HG03520 (cell line): ENCODE measurements around the gene BMP7.

Experiments used
- ATAC-seq: cut with Tn5 transposase; IDR thresholded peaks from one replicate; pipeline ENCODE4 v1.9.1; 2021; ENCODE audit warnings: mild to moderate bottlenecking, moderate library complexity; ENCODE audit not compliant: unreplicated experiment

Gene BMP7

DNA sequence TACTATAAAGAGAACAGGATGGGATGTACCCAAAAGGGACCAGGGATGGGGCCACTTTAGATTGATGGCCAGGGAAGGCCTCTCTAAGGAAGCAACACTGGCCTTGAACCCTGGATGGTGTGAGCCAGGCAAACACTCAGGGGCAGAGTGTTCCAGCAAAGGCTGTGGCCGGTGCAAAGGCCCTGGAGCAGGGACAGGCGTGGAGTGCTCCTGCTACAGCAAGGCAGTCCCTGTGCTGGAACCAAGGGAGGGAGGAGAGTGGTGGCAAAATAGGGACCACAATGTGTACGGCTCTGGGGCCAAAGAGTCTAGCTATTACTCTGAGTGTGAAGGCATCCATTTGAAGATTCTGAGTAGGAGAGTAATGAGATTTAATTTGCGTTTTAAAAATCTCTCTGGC lies 131.6 kb downstream of the BMP7 start:
- no peak for ATAC-seq

DNA sequence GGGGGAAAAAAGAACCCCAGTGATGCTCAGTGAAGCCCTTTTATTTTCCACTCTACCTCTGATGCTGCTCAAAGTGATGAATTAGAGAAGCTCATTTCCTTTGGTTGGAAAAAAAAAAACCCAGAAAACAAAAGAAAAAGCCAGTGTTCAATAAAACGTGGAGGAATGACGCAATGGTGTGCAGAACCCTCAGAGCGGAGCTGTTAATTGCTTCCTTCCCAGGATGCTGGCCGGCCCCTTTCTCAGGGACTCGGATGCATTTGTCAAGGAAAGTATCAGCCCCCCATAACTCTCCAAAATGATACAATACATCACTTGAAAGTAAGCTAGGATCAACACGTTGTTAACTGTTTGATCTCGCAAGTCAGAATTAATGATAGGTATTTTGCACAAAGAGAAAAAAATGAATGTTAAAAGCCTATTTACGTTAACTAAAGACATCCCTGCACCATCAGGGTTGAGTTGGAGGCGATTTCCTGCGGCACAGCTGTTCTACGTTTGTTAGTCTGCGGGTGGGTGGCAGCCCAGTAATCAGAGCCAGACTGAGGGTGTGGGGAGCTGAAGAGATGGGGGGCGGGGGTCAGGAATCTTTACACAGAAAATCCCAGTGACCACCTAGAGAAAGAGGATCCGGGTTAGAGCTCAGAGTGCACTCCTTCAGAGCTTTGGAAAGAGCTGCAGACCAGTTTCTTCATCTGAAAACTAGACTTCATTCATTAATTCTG lies 132.4 kb downstream of the BMP7 start:
- ATAC-seq = no peak

DNA sequence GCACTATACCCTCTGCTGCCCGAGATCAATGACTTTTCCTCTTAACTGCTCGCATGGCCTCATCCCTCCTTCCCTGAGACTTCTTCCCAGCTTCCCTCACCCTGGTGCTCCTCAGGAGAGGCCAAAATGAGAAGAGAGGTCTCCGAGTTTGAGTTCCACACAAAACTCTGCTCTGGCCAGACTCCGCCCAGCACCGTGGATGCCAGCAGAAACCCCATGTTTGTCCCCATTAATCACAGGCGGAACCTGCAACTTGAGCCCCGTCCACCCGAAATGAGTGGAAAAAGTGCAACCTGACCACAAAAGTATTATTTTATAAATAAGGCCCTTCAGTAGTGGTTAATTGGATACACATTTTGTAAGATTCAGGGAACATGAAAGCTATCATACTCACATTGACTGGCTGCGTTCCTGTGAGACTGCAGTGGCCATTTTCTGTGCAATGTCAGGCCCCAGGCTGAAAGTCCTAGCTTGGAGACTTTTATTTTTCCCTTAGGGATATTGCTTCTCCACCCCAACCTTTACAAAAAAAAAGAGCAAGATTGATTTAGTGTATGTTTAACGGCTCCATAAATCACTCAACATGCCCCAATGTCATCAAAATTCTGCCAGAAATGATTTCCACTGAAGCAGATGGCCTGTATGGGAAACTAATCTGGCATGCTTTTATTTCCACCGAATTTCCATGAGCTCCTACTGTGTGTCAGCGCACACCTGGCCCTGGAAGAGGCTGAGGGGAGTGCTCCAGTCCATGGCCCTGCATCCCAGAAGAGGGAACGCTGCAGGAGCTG lies 134.6 kb downstream of the BMP7 start:
- ATAC-seq = no peak

DNA sequence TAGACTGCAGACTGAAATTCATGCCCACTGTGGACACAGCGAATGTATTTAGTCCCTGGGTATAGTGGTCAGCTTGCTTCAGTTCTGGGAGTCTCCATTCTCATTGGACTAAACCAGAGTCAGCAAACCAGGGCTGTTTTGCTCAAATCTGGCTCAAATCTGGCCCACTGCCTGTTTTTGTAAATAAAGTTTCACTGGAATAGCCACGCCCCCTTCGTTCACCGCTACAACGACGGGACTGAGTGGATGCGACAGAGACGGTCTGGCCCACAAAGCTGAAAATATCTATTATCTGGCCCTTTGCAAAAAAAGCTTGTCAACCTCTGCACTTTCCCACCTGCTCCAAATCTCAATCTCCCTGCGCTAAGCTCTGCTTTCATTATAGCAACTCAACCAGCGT lies 135.4 kb downstream of the BMP7 start:
- no peak for ATAC-seq

DNA sequence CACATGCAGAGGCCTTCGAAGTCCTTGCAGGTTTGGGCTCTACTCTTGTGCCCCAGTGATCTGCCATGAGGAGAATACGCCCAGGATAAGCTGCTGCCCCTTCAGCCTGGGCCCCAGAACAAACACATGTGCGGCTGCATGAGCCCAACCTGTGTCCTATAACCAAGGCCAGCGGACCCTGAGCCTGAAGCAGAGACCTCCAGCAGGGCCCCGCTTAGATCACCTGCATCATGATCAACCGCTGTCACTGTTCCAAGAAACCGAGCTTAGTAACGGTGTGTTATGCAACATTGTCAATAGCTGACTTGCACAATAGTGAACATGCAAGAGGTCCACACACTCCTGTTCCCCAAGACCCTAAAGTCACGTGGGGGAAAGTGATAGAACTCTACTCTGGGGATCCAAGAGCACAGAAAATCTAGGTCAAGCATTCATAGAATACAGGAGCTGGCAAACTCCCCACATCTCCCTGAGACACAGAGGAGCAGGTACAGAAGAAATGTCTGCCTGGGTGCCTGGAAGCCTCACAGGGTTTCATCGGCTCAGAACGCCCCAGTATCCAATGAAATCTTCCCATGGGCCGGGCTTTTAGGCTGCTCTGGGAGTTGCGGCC lies 136.2 kb downstream of the BMP7 start:
- ATAC-seq = no peak

DNA sequence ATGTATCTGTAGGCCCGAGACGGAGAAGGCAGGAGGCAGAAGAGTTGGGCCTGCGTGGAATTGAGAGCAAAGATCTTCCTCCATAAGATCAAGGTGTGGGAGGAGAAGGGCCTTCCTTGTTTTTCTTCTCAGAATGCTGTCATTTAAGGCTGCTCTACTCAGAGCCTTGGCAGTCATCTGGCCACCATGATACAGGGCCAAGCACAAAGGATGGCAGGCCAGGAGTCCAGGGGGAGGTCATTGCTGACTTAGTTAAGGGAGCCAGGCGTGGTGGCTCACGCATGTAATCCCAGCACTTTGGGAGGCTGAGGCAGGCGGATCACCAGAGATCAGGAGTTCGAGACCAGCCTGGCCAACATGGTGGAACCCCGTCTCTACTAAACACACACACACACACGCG lies 137.1 kb downstream of the BMP7 start:
- no peak for ATAC-seq

DNA sequence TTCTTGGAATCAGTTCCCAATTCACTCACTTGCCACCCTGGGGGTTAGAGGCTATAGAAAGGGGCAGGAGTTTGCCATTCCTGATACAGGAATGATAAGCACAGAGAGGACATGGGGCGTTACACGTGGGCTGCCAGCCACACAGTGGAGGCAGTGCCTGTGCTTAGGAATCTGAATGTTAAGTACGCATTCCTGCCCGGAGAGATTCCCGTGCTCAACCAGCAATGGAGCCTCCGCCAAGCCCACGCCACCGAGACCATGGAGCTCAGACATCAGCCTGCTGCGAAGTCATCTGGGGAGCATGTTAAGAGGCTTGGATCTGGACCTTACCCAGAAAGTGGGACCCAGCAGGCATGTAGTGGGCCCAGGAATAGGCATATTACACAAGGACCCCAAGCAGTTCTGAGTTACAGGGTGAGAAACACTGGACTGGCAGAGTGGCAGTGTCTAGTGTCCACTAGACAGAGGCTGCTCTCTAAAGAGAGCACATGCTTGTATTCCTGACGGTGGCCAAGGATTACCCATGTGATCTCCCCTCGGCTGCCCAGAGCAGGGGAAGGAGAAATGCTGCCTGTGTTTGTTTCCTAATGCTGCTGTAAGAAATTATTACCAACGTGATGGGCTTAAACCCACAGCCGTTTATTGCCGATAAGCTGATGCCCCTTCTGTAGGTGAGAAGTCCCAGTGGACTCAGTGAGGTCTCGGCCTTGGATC lies 138.2 kb downstream of the BMP7 start:
- ATAC-seq = no peak

DNA sequence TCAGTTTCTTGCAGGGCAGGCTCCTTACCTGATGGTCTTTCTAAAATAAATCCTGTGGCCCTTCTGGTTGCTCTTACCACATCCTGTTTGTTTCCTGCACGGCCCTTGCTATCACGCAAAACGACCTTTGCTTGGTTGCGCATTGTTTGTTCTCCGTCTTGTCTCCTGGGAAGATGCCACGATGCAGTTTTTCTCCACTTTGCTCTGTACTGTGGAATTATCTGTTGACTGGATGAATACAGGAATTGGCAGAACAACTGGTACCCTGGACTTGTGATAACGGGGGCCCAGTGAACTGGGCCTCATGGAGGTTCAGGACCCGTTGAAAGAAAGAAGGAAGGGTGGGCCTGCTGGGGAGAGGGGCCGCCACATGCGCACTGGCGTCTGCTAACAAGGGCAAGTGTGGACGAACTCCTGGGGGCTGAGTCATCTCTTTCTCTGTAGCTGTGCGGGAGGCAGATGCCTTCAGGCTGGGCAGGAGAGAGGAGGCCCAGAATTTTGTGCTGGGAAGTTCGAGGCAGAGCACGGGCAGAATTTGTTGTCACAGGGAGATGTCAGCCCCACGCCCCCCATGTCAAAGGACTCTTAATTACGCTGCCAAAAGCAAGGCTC lies 139.9 kb downstream of the BMP7 start:
- no peak for ATAC-seq

DNA sequence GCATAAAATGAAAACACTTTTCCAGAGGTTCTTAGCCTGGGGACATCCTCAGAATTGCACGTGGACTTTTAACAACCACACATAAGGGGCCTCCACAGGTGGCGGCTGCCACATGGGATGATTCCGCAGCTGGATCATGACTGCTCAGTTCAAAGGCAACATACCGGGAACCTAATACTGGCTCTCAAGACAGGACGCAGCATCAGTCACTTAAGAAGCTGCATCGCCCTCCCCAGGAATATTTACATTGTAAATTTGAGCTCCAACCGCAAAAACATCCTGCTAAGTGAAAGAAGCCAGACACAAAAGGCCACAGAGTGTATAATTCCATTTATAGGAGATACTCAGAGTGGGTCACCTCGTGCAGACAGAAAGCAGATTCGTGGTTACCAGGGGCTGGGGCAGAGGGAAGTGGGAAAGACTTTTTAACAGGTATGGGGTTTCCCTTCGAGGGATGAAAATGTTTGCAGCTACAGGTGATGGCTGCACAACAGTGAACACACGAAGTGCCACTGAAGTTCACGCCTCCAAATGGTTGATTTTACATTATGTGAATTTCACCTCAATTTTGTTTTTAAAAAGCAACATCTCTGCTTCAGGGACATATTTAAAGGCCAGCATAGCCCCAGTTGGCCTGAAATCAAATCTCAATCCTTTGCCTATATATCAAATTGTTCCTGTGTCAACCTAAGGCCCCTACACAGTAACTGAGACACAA lies 141.5 kb downstream of the BMP7 start:
- ATAC-seq = no peak

DNA sequence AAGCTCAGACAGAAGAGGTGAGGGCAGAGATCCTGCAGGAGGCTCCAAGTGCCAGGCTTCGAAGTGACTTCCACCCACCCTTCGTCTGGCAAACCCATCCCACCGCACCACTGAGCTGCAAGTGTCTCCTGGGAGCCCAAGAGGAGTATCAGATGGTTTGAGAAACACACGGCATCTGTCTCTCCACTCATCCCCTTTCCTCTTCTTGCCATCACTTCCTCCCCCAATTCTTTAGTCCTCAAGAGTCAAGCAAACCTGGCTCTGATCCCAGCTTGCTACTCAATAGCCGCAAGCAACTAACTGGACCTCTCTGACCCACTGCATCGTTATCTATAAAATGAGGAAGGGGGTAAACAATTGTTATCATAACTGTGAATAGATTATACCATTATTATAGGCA lies 142.1 kb downstream of the BMP7 start:
- ATAC-seq = no peak

DNA sequence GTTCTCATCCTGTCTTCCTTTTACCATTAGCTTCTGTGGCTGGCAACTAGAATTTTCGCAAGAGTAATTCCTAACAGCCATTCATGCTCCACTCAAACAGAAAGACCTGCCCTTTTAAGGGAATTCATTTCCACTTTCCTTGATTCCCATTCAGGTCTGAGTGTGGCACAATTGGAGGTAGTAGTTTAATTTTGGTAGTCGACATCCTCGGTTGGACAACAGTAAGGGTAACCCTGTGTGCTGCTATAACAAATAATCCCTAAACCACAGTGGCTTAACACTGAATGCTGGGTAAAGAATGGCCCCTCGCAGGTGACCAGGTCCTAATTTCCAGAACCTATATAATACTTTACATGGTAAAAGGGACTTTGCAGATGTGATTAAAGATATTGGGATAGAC lies 142.9 kb downstream of the BMP7 start:
- no peak for ATAC-seq

DNA sequence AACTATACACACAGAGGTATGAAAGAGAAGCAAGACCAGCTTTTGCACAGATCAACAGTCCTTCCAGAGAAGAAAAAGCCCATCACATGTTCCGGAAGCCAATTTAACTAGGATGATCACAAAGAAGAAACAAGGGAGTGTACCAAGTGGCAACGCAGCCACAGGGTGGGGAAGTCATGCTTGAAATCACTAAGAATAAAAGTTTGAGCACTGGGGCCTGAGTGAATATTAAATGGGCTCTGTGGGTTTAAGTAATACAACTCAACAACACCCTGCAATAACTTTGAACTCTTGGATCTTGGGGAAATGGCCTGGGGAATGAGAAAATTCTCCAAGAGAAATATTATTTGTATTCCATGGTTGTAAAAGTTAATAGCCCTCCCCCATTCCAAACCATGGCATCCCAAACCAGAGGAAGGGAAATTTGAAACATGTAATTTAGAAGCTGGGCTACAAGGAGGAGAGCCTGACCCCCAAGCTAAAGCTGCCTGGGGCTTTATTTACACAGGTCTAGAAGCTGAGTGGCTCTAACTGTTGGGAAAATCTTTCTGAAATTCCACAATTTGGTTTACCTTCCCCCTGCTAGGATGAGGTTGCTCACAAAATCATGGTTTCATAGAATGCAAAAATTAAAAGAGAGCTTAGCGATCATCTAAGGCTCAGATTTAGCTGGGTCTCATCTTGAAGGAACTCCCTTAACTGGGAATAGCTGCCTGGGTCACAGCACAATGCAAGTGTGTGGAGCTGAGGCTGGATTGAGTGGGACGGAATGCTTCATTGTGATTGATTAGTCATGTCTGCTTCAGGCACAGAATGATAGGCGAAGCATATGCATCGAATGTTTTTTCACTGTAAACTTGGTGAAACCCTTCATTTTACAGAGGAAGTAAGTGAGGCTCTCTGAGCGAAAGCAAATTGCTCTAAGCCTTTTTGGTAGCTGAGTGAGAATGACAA lies 143.6 kb downstream of the BMP7 start:
- no peak for ATAC-seq

DNA sequence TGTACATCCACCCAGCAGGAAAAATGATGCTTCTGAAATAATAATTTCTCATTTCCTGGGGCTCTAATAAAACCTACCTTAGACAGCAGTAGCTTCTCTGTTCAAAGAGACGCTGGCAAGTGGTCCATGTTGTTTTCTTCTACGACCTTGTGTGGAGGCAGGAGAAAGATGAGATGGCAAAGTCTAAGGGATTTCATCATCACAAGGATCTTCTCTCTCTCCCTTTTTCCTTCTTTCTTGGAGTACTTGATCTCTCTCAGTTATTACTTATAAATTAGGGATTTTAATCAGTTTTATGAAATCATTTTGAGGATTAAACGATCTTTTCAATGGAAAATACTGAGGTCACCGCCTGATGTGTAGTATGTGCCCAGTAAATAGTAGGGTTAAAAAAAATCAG lies 147.5 kb downstream of the BMP7 start:
- no peak for ATAC-seq
